ENCODE data around the gene FYN.
"Not testable (repeated sequence)": the region's sequence is repeated elsewhere in the genome, so short reads cannot be mapped to it uniquely, and the experiment has no call there.

FYN gene

DNA sequence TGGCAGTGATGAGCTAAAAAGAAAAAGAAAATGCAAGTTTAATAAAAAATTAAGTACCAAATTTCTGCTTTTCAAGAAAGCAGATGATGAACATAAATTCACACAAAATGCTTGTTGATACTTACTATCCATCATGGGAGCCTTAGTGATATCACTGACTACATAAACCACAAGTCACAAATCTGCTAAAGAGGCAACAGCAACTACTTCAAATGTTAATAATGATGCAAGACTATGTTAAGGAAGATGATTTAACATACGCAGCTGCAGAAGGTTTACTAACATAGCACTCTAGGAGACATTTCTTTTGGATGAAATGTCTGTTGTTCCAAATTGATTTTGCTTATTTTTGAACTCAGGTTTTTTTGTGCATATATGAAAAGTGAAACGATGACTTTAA, 18.6 kb downstream of the FYN start:
- no peak for DNase-seq (ENCODE audit: low read depth in 4 of 4, low spot score in 1 of 4)

DNA sequence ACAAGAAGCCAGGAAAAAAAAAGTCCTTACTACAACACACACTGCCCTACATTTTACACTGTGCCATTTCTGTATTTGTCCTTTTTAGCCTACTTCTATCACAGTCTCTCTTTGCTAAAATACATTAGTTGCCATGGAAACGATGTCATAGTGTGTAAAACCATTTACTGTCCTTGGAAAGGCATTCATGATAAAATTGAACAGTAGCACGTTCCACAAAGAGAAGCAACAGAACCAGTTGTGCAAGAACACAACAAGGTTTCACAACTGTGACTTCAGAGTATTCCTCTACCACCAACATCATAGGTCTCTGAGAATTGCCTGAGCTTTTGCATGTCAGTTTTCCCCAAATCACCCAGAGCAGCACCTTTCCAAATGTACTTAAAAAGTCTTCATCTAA, 20.5 kb downstream of the FYN start:
- DNase-seq (ENCODE audit: low read depth in 4 of 4, low spot score in 1 of 4), result no peak

DNA sequence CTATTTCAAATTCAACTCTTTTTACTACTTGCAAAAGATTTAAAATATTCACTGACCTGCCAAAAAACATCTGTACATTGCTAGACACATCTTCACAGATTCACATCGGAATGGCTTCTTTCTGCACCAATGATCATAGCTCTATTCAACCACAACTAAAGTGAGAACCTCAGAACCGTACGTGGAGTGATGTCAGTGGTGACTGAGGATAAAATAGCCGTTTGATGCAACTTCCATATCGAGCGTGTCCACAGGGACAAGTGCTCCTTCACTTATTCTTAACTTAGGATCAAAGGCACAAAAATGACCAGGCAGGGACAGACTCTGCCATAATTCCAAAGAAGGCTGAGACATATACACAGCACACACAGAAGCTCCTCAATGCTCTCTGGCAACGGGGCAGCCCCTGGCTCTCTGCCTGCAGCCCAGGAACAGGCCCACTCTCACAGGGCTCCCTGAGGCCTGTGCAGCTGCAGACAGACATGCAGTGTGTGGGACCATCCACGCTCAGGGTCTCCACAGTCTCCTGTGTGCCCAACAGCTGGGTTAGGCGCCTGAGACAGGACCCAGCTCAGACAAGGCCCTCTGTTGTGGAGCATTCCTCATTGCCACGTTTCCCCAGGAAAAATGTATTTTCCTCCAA, 22.8 kb downstream of the FYN start:
- DNase-seq (ENCODE audit: low read depth in 4 of 4, low spot score in 1 of 4), result no peak

DNA sequence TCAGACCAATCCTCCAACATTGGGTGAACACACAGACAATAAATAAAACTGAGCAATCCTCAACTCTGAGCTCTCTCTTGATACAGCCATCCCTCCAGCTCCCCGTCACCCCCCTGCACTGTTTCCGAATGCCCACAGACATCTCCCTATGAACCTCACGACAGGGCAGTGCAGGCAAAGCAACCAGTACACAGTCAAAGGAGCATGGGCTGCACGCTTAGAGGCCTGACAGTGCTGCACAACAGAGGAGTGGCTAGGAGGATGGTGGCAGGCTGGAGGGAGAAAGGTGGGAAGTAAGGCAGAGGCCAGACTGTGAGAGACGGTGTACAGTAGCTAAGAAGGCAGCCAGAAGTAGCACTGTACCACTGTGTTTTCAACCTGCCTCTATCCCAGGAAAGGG, 24.0 kb downstream of the FYN start:
- no peak for DNase-seq (ENCODE audit: low read depth in 4 of 4, low spot score in 1 of 4)

DNA sequence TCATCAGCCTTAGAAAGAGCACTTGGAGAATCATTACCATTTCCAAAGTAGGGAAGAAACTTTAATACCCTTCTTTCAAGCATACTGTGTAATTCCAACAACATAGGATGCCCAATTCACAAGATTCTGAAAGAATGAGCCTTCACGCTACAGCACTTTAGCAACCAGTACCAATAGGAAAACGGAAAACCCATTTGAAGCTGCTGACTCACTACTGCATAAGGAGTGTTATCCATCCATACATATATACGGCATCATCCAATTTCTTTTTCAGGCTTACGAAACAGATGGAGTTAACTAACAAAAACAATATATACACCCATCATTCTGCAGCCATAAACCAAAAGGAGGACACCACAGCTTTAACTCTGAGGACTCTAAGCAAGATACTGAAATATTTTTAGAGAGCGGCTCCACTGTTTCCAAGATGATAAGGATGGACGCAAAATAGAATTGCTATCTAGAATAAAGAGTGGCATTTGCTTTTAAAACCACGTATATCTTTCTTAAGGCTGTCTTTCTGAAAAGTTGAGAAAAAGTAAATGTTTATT, 24.9 kb downstream of the FYN start:
- DNase-seq (ENCODE audit: low read depth in 4 of 4, low spot score in 1 of 4), result no peak

DNA sequence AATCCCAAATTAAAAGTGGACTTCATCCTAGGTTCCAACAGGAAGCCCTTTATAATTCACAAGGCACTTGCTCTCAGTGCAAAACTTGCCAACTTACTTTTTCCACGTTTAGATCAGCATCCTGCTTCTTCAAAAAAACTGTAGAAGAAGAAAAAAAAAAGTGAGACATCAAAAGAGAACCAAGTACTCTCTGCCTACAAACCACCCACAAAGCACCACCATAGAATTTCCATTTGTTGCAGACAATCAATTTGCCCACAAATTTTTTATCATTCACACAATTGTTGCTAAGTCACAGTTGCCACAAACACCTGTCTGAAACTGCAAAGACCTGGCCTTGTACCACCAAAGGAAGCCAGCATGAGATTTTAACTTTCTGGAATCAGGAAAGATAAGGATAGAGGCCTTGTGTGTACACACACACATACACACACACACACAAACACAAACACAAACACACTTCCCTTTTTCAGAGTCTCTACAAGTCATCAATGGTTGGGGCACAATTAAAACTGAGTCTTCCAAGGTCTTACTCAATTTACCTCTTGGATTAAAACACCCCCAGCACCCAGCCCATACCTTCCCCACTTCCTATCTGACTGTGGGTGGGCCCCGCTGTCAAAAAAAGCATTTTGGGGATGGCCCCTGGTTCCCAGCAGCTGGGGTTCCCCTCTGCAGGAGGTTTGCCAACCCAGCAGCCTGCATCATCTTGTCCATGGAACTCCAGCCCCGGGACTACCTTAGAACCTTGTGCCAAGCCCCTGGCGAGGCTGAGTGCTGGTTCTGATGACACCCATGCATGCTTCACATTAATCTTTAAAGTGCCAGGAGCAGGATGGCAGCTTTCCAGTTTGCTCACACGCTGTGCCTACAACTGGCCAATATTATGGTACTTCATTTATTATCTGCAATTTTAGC, 26.5 kb downstream of the FYN start:
- no peak for DNase-seq (ENCODE audit: low read depth in 4 of 4, low spot score in 1 of 4)

DNA sequence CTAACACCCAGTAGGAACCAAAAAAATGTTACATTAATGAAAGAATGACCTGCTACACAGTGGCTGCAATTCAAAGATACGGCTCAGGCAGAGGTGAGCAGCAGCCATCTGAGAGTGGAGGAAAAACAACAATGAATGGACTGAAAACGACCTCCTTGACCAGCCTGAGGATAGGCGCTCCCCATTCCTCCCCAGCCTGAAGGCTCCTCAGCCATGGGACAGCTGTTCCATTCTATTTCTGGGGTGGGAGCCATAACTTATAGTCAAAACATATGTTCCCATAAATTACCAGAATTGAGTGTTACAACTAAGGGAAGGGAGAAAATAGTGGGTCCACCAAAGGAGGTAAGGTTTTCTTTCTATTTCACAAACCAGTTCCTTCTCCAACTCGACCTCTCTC, 27.2 kb downstream of the FYN start:
- no peak for DNase-seq (ENCODE audit: low read depth in 4 of 4, low spot score in 1 of 4)

DNA sequence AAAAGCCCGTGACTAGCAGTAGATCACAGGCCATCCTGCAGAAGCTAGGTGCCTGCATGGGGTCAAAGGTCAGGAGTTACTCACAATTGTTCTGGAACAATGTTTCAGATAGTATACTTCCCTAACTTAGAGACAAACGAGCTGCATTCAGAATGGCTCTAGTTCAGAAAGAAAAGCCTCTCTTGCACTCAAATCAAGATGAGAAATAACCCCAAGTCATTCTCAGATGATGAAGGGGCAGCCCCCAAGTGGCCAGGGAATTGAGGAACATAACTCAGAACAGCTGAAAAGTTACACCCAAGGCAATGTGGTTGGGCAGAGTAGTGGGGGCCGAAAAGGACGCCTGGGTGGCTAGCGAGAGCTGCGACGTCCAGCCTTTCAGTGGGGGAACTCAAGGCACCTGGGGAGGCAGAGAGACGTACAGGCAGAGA, 27.8 kb downstream of the FYN start:
- DNase-seq (ENCODE audit: low read depth in 4 of 4, low spot score in 1 of 4), result no peak

DNA sequence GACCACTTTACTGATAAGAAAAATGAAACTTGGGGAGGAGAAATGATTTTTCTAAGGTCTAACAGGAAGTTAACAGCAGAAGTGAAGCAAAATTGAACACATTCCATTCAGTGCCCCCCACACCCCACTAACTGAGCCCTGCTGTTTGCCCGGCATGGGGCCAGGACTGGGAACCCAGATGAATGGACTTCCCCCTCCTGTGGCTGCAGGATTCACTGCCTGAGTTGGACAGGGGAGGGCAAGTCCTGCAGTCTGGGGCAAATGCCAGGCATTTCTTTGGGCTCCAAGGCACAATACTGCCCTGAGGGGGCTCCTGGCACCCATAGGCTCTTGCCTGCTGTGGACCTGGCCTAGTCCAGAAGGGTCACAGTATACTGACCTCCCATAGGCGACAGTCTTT, 28.3 kb downstream of the FYN start:
- DNase-seq (ENCODE audit: low read depth in 4 of 4, low spot score in 1 of 4), result no peak

DNA sequence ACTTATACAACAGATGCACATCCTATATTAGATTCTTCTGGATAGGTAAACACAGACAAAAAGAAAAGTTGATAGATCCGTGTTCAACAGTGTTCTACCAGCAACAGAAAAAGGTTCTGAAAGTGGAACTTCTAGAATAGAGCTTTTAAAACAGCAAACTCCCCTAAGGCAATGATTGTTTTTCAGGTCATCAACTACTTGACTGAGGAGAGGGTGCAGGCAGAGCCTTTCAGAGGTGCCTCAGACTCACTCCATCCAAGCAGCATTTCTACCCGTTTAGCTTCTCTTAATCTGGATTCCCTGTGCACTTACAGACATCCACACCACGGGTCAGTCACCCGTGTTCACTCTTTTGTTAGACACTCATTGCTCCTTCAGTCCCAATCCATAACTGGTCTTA, 28.9 kb downstream of the FYN start:
- DNase-seq (ENCODE audit: low read depth in 4 of 4, low spot score in 1 of 4), result no peak

DNA sequence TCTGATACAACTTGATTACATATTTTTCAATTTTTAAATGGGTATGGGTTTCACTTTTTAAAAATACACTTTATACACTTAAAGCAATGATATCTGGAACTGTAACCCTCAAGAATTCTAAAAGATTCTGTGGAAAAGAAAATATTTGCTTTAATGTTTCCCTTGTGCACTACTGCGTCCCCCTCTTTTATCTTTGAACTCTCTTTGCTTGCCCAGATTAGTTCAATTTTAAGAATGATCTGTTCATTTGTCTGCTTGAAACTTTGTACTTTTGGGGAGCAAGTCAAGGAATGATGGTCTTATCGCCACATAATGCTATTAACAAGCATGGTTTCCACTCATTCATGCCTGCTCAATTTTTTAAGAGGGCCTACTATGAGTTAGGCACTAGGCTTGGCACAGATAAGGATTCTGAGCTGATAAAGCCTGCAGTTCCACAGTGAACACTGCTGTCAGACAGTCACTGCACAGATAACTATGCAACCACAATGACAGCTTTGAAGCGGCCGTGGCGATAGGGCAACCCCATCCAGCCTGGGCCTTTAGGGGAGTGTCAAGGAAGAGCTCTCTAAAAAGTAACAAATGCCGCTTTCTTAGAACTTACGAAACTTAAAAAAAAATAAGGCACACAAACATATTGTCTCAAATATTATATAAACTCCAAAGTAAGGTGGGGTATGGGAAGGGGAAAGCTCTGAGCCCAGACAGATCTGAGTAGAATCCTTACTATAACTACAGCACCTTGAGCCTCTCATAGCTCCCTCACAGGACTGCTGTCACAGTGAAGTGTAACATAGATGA, 29.7 kb downstream of the FYN start:
- DNase-seq (ENCODE audit: low read depth in 4 of 4, low spot score in 1 of 4), result peak in 1 of 4 experiments; percentile 51

DNA sequence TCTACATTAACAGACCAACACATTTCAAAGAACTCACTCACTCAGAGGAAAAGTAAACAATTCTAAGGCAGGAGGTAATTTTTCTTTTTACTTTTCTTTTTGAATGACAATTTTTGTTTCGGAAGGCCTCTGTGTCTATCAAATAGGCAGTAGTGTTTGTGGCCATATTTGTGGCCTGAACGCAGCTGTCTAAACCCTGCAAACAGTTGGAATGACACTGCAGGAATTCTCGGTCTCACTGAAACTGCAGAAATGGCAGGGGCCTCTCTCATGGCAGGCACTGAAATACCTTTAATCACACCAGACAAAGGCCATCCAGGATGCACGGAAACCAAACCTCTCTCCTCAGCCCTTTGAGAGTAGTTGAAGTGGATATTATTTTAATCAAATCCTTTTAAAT, 30.4 kb downstream of the FYN start:
- no peak for DNase-seq (ENCODE audit: low read depth in 4 of 4, low spot score in 1 of 4)

DNA sequence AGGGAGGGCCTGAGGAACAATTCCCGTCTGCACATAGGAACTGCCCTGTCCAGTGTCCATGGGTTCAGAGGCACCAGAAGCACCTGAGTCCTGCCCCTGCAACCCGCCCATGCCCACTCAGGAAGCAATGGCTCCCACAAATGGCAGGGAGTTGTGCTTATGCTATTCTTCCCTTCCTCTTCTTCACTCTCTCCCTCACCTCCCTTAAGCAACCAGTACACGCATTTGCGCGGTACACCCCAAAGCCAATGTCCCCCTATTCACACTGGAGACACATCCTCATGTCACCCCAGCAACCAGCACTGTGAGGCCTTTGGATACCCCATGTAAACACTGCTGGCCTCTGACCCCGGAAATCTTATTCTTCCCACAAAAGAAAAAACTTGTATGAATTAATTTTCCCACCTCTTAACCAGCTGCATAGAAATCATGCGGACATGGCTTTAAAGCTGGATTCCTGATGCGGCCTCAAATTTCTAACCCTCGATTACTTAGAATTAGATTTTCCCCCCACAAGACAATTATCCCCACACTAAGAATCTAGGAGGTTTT, 30.9 kb downstream of the FYN start:
- no peak for DNase-seq (ENCODE audit: low read depth in 4 of 4, low spot score in 1 of 4)

DNA sequence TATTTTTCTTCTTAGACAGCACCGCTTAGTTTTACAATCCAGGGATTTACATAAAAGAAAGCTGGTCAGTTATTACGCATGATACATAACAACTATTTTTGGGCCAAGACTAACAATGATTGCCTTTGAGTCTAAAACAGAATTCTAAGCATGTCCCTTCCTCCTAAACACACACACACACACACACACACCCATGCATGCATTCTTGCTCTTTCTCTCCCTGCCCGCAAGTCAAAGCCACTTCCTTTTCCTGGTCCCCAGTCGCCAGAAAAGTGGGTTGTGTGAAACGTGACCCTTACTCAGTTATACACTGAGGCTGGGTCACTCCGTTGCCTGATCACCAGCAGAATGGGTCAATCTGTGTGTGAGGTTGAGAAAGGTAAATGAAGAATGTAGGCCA, 31.4 kb downstream of the FYN start:
- DNase-seq (ENCODE audit: low read depth in 4 of 4, low spot score in 1 of 4), result no peak

DNA sequence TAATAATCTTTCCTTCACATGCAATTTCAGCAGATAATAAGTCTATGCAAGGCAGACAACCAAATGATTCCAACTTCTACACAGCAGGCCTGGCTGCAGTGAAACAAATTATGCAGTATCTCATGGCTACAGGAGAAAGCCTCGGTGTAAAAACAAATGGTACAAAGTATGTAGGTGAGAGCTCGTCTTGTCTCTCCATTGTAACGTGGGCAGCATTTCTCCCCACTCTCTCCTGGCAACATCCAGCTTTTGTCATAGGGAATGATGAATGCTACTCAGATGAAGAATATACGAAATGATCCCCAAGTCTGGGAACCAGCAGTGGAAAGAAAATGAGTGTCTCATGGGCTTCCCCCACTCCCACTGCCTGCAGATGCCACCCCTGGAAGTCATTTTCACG, 32.4 kb downstream of the FYN start:
- DNase-seq (ENCODE audit: low read depth in 4 of 4, low spot score in 1 of 4), result no peak

DNA sequence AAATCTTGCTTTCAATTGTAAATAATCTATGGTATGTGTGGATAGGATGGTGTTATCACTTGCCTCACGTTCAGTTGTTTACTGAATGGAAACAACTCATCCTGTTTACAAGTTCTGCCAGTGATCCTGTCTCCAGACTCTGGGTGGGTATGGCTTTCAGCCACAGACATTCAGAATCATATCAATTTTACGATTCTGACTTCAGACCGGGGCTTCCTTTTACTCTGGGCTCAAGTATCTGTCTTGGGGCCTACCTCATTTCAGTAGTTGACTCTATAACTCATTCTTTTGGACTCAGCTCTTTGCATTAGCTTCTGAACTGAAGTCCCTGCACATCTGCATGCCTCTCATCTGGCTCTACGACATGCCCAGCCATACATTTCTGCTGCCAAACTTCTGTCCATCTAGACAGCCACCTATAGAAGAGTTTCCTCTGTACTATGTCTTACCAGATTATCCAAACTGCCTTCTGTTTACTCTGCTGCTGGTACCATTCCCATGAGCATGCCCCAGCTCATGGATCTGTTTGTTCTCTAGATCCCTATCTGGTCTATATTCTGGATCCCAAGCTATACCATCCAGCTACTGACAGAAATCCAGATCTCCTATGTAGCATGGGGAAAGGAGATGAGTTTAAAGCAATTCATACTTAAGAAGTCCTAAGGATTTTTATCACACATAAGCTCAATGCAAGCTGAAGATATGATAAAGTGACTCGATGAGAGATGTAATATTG, 34.3 kb downstream of the FYN start:
- DNase-seq (ENCODE audit: low read depth in 4 of 4, low spot score in 1 of 4), result no peak

DNA sequence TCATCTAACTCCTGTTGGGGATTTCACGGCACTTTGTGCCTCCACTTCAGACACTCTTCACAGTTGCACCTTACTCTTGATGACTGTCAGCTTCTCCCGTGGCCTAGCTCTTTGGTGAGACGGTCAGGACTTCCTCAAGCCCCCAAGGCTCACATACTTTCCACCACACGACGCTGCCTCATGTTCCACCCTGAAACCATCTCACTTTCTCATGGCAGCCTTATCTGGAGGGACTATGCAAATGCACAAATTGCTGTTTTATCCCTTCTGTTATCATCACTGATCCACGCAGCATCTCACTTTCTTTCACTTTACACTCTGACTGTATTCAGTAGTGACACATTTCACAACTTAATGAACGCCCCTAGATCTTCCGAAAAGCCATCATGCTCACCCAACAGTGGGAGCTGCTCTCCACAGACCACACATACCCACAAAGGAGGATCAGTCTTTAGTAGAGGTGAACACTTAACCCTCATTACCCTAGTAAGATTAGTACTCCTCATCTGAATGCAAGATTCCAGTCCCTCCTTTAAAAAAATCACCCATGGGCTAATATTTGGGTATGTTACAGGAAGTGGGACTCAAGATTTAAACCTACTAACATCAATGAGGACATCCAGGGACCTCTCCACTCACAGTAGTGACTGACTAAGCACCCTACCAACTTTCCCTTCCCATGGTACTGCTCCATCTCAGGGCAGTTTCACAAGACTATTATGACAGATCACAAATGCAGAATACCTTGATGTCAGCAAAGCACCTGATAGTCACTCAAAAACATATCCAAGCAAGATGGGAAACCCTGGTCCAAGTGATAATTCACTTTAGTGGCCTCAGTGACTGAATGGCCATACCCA, 35.4 kb downstream of the FYN start:
- DNase-seq (ENCODE audit: low read depth in 4 of 4, low spot score in 1 of 4), result peak in 1 of 4 experiments; percentile 40

DNA sequence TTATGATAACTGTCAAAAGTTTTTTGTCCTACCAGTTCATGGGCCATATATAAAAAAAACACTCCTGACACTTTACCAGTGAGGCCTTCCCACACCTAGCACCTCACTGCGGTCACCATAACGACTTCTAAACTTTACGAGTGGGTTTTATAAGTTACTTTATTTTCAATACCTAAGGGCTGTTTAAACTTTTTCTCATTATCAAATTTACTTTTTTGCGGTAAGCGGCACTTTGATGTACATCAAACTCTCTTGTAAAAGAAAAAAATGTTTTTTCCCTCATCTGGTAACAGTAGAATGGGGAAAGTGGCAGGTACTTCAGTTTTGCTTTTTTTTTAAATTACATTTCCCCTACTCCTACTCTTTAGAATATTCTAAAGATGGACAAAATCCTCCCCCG, 36.2 kb downstream of the FYN start:
- no peak for DNase-seq (ENCODE audit: low read depth in 4 of 4, low spot score in 1 of 4)

DNA sequence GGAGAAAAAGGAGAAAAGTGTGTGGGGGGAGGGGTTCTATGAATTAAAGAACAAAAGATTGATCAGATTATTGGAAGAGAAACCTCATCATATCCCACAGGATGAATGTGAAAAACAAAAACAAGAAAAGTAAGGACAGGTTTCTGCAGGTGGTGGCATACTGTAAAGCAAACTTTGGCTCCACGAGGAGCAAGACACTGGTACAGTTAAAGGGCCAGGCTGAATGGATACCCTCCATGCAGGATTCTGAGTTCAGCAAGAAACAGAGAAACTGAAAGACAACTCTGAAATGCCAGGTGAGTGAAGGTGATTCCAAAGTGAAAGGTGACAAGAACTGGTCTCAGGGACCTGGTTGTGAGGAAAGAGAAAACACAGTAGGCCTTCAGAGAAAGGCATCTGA, 37.4 kb downstream of the FYN start:
- no peak for DNase-seq (ENCODE audit: low read depth in 4 of 4, low spot score in 1 of 4)

DNA sequence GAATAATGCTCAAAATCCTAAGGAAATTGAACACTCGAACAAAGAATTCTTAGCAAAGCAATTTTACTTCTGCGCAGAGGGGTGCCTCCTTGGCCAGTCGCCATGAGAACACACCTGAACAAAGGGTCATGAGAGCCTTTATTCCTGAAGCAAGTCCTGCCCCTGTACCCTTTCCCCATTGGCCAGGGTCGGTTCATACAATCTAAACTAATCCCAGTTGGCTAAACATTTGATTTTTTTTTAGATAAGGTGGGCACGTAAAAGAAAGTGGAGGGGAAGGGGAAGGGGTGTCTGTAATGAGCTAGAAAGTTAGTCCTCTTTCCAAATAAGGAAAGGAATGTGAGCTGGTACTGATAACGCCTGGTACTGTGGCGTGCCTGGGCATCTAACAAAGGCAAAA, 37.9 kb downstream of the FYN start:
- not testable (repeated sequence) for DNase-seq (ENCODE audit: low read depth in 4 of 4, low spot score in 1 of 4)
